ENCODE data around the gene RIN1.
A peak's percentile ranks its signal among the peaks of the same experiment; 100 is the strongest.

Gene RIN1

GRCh38 chr11:66293777-66294625, 42.2 kb downstream of the RIN1 start:
- no peak for DNase-seq

- DNase-seq, result no peak
Measured at GRCh38 chr11:66293352-66293751, 42.9 kb downstream of the RIN1 start.

DNA sequence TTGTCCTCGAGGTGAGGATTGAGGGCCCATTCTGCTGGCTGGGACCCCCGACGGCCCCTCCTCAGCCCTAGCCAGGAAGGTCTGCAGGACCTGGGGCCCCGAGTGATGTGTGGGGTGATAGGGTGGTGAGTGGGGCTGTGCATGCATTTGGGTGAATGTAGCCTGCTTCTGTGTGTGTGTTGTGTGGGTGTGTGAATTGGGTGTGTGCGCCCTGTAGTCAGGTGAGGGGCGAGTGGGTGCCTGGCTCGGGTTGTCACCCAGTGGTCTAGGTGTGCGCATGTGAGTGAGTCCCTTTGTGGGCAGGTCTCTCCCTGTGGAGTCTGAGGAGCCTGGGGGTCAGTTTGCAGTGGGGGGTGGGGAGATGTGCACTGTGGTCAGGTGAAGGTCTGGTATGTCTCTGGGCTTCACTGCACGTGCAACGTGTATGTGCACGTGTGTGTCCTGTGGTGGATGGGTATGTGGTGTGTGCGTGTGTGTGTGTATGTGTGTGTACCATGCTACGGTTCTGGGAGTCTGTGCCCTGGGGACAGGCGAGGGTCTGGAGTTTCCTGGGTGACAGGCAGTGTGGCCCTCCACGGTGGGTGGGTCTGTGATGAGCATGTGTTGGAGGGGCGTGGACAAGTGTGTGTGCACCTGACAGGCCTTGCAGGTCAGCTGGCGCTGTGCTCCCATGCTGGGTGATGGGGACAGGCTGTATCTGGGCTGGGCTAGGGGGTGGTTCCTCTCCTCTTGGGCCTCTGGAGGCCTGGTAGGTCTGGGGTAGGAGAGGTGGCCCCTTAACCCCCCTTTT, 43.5 kb downstream of the RIN1 start:
- no peak for DNase-seq

GRCh38 chr11:66291706-66292542, 44.3 kb downstream of the RIN1 start, which contains the start of gene TMEM151A:
Gene TMEM151A, plus strand, starts transcription at chr11:66291894. Its CDS starts 120 bp downstream, at chr11:66292014.
- DNase-seq, result no peak

GRCh38 chr11:66291303-66291705, 44.9 kb downstream of the RIN1 start:
- no peak for DNase-seq

- no peak for DNase-seq
Measured at GRCh38 chr11:66290330-66290621, 46.0 kb downstream of the RIN1 start.

GRCh38 chr11:66289548-66290329, 46.5 kb downstream of the RIN1 start:
- DNase-seq, result no peak

DNA sequence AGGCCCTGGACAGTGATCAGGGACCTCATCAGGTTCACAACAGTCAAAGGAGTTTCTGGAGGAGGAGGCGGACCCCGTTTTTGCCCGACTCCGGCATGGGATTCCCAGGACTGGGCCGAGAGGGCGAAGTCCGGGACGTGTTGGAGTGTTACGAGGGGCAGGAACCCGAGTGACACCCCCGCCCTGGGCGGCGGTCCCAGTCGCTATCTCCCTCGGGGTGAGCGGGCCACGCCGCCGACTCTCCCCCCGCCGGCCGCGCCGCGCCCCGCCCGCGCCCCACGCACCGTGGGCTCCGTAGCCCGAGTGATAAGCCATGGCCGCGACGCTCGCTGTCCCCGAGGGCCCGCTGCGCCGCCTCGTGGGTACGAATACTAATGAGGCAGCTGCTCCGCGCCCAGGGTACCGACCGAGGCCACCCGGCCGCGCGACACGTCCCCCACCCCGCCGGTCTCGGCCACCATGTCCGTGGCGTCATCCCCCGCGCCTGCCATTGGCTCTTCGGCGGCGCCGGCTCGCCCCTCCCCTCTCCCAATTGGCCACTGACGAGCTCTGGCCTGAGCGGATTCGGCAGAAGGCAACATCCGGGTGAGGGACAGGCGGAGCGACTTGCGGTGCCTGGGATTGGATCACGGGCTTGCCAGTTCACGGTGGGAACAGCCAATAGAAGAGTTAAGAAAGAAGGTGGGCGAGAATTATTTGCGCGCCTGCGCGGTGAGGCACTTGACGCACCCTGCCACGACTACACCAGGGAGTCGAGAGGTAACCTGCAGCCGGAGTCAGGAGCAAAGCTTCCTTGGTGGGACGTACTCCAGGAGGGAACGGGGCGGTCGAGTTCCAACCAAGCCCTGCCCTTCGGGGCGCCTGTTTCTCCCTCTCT, 47.3 kb downstream of the RIN1 start, which contains the start of gene YIF1A:
Gene YIF1A, minus strand, starts transcription at position 473 of the 877 bp plus-strand sequence. Its CDS starts 158 bp downstream, at position 315.
- peak; percentile 98 for DNase-seq

DNA sequence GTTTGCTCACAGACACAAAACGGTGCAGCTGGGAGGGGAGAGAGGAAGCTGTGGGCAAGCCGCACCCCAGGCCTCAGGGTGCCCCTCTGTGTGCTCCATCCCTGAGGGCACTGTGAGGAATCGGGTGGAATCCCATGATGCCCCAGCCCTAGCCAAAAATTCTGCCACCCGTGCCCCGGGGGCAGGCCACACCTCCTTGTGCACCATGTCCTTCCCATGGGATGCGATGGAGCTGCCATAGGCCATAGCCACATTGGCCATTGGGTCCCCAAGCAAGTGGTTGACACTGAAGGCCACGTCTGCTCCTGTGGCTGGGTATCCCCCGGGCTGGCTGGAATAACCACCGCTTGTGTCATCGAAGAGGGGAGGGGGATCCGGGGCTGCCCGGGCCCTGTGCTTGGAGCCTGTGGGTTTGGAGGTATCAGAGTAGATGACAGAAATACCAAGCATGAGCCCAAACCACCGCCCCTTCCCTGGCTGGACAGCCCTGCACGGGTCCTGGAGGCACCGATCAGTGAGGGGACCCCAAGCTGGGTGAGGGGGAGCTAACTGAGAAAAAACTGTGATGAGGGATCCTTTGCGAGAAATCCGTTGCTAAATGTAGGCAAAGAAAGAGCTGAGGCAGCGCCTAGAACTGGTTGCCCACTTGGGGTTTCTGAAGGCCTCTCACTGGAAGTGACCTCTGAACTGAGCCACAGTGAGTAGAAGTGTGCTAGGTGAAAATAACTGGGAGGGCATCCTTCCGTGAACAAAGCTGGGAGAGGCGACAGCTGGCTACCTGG, 48.2 kb downstream of the RIN1 start:
- DNase-seq, result no peak

- DNase-seq, result no peak
Measured at GRCh38 chr11:66287211-66287888, 48.9 kb downstream of the RIN1 start.

DNA sequence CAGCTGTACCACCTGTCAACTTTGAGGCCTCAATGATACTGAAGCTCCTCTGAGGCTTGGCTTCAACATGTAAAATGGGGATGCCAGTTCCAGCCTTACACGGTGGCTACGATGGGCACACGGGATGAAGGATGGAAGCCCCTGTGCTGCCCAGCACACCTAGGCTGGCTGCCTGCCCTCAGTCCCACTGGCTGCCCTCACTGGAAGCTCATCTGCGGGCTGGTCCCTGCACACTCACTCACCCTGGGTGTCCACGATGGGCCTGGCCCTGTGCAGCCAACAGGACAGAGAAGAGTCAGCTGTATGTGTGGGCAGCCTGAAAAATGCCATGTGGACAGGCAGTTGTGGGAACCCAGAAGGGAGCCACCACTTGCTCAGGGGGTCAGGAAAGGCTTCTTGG, 49.5 kb downstream of the RIN1 start:
- DNase-seq, result no peak

DNA sequence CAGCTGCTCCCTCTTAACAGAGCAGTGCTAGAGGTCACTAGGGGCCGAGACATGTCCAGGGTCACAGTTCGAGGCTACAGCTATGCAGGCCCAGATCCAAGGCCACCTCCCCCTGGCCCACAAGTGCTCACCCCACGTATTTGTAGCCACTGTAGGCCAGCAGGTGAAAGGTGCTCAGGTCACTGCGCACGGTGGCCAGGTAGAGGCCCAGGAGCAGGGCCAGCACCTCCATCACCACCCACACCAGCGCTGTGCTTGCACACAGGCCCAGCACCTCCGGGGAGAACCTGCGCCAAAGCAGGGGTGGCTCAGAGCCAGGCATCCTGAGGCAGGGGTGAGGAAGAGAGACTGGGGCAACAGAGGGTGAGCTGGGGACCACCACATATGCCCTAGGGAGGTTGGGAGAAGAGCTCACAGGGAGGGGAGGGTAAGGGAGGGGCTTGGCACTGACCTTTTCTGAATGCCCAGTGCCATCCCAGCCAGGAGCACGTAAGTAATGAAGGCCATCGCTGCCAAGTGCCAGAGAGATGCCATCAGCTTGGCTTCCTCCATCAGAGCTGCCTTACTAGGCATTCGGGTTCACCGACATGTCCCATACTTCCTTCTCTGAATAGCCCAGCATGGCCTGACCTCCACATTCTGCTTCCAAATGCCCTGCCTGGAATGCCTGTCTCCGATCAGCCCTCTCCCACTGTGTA, 50.8 kb downstream of the RIN1 start:
- no peak for DNase-seq

GRCh38 chr11:66284526-66285078, 51.6 kb downstream of the RIN1 start:
- DNase-seq, result no peak

- no peak for DNase-seq
Measured at GRCh38 chr11:66283461-66284105, 52.7 kb downstream of the RIN1 start.

DNA sequence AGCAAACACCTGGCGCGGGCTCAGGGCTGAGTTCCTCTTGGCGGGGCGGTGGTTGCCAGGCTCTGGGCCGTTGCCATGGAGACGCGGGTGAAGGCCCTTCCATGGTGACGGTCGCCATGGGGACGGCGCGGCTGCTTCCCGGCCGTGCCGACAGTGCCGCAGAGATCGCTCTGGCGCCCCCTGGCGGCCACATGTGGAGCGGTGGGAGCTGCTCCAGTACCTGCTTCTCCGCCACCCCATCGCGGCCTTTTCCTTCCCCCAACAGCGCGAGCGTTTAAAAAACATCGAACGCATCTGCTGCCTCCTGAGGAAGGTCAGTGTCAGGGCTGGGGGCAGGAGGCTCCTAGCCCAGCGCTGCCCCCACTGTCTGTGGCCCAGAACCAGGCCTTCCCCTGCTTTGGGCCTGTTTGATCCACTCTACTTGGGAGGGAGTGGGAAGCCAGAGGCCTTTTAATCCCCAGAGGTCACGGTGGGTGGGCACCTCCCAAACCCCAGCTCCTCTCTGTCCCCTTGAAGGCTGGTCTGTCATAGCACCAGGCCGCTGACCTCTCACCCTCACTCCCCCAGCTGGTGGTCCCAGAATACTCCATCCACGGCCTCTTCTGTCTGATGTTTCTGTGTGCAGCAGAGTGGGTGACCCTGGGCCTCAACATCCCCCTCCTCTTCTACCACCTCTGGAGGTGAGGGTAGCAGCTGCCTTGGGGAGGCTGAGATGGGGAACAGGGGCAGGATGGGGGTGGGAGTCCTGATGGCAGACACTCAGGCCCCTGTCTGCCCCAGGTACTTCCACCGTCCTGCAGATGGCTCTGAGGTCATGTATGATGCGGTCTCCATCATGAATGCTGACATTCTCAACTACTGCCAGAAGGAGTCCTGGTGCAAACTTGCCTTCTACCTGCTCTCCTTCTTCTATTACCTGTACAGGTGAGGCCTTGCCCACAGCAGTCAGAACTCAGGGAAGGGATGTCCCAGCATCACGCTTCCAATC, 53.5 kb downstream of the RIN1 start:
- DNase-seq, result peak; percentile 98

All from NCI-H1048 (cell line).